ENCODE data around the gene EXPH5.

The EXPH5 gene

DNA sequence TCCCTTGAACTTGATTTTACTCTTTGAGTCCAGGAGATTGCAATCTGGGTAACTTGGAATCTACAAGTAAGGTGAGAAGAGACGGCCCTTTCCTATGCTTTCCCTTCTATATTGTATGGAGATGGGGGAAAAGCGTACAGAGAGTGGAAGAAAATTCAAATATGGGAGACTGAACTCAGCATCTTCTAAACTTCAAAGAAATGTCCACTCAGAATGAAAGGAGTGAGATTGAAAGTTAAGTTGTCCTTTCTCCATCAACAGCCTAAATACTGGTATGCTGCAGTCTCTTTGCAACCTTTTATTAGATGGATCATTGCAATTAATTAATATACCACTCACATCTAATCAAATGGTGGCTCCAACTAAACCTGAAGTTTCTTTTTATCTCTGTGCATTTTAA is 6.4 kb upstream of the EXPH5 start:
- Histone ChIP-seq H3K4me3 (replicated peaks; ENCODE audit: insufficient read depth, low read length) (no peak overlapping the region), H3K27me3 (ENCODE audit: insufficient read depth, poor library complexity, severe bottlenecking) (peaks cover 8% of the 10 kb centered on the region), H3K27ac (replicated peaks) (no peak overlapping the region)
- no peak for DNase-seq (ENCODE audit: low read depth in 1 of 2, low spot score in 1 of 2)
- no peak for TF ChIP-seq SPI1 (IDR thresholded peaks at IDR 0.05; ENCODE audit: borderline replicate concordance, low read depth)
- TF ChIP-seq GABPA (IDR thresholded peaks at IDR 0.05; ENCODE audit: low read depth) = no peak

DNA sequence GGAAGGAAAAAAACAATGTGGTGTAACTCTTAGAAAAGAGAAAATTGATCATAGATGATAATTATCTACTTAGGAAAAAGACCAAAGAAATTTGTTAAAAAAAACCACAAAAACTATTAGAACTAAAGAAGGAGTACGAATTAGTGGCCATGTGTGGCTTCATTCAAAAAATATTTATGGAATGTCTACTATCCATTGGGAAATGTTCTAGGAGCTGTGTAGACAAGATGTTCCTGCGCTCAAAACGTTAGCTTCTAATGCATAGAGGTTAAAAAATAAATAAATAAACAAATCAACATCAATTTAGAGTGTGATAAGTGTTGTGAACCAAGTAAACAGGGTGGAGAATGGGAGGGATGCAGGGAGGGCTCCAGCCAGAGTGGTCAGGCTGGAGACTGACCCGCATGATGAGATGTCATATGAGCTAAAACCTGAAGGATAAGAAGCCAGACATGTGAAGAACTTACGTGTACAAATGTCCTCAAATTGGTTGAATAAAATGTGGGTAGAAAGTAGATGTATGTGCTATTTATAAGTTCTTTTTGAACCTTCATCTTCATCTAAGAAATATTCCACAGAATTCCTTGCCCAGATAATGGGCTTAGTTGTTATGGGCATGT is 4.3 kb upstream of the EXPH5 start:
- peaks cover 13% of the 10 kb centered on the region for H3K27me3 ChIP-seq (ENCODE audit: insufficient read depth, poor library complexity, severe bottlenecking)
- TF ChIP-seq GABPA (IDR thresholded peaks at IDR 0.05; ENCODE audit: low read depth) (no peak), POLR2AphosphoS5 (IDR thresholded peaks at IDR 0.05; ENCODE audit: low read depth) (no peak), SPI1 (IDR thresholded peaks at IDR 0.05; ENCODE audit: borderline replicate concordance, low read depth) (no peak)
- TF ChIP-seq, protein P1, sequence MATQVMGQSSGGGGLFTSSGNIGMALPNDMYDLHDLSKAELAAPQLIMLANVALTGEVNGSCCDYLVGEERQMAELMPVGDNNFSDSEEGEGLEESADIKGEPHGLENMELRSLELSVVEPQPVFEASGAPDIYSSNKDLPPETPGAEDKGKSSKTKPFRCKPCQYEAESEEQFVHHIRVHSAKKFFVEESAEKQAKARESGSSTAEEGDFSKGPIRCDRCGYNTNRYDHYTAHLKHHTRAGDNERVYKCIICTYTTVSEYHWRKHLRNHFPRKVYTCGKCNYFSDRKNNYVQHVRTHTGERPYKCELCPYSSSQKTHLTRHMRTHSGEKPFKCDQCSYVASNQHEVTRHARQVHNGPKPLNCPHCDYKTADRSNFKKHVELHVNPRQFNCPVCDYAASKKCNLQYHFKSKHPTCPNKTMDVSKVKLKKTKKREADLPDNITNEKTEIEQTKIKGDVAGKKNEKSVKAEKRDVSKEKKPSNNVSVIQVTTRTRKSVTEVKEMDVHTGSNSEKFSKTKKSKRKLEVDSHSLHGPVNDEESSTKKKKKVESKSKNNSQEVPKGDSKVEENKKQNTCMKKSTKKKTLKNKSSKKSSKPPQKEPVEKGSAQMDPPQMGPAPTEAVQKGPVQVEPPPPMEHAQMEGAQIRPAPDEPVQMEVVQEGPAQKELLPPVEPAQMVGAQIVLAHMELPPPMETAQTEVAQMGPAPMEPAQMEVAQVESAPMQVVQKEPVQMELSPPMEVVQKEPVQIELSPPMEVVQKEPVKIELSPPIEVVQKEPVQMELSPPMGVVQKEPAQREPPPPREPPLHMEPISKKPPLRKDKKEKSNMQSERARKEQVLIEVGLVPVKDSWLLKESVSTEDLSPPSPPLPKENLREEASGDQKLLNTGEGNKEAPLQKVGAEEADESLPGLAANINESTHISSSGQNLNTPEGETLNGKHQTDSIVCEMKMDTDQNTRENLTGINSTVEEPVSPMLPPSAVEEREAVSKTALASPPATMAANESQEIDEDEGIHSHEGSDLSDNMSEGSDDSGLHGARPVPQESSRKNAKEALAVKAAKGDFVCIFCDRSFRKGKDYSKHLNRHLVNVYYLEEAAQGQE (IDR thresholded peaks at IDR 0.05; ENCODE audit: insufficient replicate concordance, low read depth) = no peak
- TF ChIP-seq, protein P2, sequence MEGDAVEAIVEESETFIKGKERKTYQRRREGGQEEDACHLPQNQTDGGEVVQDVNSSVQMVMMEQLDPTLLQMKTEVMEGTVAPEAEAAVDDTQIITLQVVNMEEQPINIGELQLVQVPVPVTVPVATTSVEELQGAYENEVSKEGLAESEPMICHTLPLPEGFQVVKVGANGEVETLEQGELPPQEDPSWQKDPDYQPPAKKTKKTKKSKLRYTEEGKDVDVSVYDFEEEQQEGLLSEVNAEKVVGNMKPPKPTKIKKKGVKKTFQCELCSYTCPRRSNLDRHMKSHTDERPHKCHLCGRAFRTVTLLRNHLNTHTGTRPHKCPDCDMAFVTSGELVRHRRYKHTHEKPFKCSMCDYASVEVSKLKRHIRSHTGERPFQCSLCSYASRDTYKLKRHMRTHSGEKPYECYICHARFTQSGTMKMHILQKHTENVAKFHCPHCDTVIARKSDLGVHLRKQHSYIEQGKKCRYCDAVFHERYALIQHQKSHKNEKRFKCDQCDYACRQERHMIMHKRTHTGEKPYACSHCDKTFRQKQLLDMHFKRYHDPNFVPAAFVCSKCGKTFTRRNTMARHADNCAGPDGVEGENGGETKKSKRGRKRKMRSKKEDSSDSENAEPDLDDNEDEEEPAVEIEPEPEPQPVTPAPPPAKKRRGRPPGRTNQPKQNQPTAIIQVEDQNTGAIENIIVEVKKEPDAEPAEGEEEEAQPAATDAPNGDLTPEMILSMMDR (IDR thresholded peaks at IDR 0.05; ENCODE audit: insufficient read depth, low read length) = no peak
- H3K27ac ChIP-seq (replicated peaks) = no peak overlapping the region
- no peak overlapping the region for H3K4me3 ChIP-seq (replicated peaks; ENCODE audit: insufficient read depth, low read length)
- DNase-seq (ENCODE audit: low read depth in 1 of 2, low spot score in 1 of 2) = no peak

DNA sequence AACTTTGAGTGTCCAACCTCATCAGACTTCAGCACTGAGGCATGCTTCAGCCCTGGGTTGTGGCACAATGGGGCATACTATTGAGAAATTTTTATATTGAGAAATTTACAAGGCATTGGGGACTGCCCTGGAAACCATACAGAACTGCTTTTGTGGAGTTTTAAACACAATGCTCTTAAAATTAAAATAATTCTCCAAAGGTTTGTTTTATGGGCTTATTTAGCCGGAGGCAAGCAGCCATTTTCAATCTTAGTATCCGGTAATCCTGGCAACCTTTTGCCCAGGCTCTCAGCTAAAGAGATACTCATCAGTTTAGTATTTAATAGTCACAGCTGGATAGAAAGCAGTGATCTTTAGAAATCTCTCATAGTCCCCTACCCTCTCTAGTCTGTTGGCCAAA is 3.1 kb upstream of the EXPH5 start:
- Histone ChIP-seq H3K27me3 (ENCODE audit: insufficient read depth, poor library complexity, severe bottlenecking) (peaks cover 21% of the 10 kb centered on the region), H3K27ac (replicated peaks) (no peak overlapping the region), H3K4me3 (replicated peaks; ENCODE audit: insufficient read depth, low read length) (no peak overlapping the region)
- TF ChIP-seq, protein P1 (IDR thresholded peaks at IDR 0.05; ENCODE audit: insufficient replicate concordance, low read depth) = no peak
- TF ChIP-seq, protein P2 (IDR thresholded peaks at IDR 0.05; ENCODE audit: insufficient read depth, low read length) = no peak
- no peak for TF ChIP-seq GABPA (IDR thresholded peaks at IDR 0.05; ENCODE audit: low read depth)
- no peak for DNase-seq (ENCODE audit: low read depth in 1 of 2, low spot score in 1 of 2)

DNA sequence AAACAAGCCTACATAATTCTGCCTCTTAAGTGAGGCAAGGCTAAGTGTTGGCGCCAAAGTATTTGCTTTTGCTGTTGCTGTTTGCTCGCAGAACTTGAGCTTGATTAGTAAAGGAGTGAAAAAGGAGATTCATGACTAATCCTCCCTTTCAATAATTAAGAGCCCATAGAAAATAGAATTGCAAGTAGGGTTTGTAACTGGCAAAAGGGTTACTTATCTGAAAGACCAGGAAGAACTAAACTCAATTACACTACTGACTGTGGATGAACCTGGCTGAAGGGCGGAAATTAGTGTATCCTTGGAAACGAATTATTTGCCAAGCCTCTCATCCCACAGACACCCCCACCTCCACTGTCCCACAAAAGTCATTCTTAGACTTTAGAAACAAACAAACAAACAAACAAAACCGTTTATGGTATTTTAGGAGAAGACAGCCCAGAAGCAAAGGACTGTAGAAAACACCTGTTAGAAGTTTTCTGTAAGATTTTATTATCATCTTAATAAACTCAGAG is 411 bp upstream of the EXPH5 start:
- peaks cover 12% of the 10 kb centered on the region for H3K27me3 ChIP-seq (ENCODE audit: insufficient read depth, poor library complexity, severe bottlenecking)
- TF ChIP-seq GABPA (IDR thresholded peaks at IDR 0.05; ENCODE audit: low read depth) (no peak), SPI1 (IDR thresholded peaks at IDR 0.05; ENCODE audit: borderline replicate concordance, low read depth) (no peak), POLR2AphosphoS5 (IDR thresholded peaks at IDR 0.05; ENCODE audit: low read depth) (no peak)
- TF ChIP-seq, protein P2 (IDR thresholded peaks at IDR 0.05; ENCODE audit: insufficient read depth, low read length) = no peak
- TF ChIP-seq, protein P1 (IDR thresholded peaks at IDR 0.05; ENCODE audit: insufficient replicate concordance, low read depth) = no peak
- no peak for DNase-seq (ENCODE audit: low read depth in 1 of 2, low spot score in 1 of 2)
- H3K4me3 ChIP-seq (replicated peaks; ENCODE audit: insufficient read depth, low read length) = peak overlapping the region; percentile 66
- no peak overlapping the region for H3K27ac ChIP-seq (replicated peaks)

Measured in HL-60 (cell line).